GM18507 (cell line): Measurements from ENCODE around the gene CEP192.
"Not testable (repeated sequence)": the region's sequence is repeated elsewhere in the genome, so short reads cannot be mapped to it uniquely, and the experiment has no call there.

Experiments
- DNase-seq: peaks from one replicate; pipeline ENCODE4 v3.0.0; 2011; ENCODE audit warnings: low read depth; ENCODE audit not compliant: insufficient read length; ENCODE audit errors: extremely low spot score
- FAIRE-seq: peaks from 2 replicates; lab custom pipeline; 2011; peaks lifted over from hg19 to GRCh38; lab: Jason Lieb, UNC

Gene CEP192

GRCh38 chr18:12990641-12990966 is 558 bp upstream of the CEP192 start:
- FAIRE-seq (no peak), DNase-seq (no peak)

GRCh38 chr18:12991821-12992179 is 638 bp downstream of the CEP192 start:
- DNase-seq (no peak), FAIRE-seq (no peak)

GRCh38 chr18:12993439-12993838 is 2.3 kb downstream of the CEP192 start:
- FAIRE-seq (no peak), DNase-seq (no peak)

- FAIRE-seq = no peak
Measured at GRCh38 chr18:12995424-12995823, 4.3 kb downstream of the CEP192 start.

GRCh38 chr18:12995952-12996477 is 4.9 kb downstream of the CEP192 start:
- DNase-seq (peak; percentile 23), FAIRE-seq (peak; percentile 90)

More at GRCh38 chr18:12995424-12995823, 4.3 kb downstream of the CEP192 start:
- no peak for DNase-seq

GRCh38 chr18:12996661-12997292 is 5.6 kb downstream of the CEP192 start:
- no peak for FAIRE-seq

GRCh38 chr18:12997330-12997729 is 6.2 kb downstream of the CEP192 start:
- not testable (repeated sequence) for FAIRE-seq, DNase-seq

More at GRCh38 chr18:12996661-12997292, 5.6 kb downstream of the CEP192 start:
- no peak for DNase-seq

GRCh38 chr18:12998332-12999060 is 7.3 kb downstream of the CEP192 start:
- peak; percentile 67 for FAIRE-seq
- no peak for DNase-seq

GRCh38 chr18:13003466-13003896 is 12.3 kb downstream of the CEP192 start:
- DNase-seq (no peak), FAIRE-seq (peak; percentile 75)

- DNase-seq (no peak), FAIRE-seq (no peak)
Measured at GRCh38 chr18:13004396-13004795, 13.2 kb downstream of the CEP192 start.

- no peak for FAIRE-seq
- no peak for DNase-seq
Measured at GRCh38 chr18:13005289-13005688, 14.1 kb downstream of the CEP192 start.

GRCh38 chr18:13006531-13007247 is 15.5 kb downstream of the CEP192 start:
- FAIRE-seq (no peak), DNase-seq (no peak)

GRCh38 chr18:13007248-13007560 is 16.0 kb downstream of the CEP192 start:
- DNase-seq (no peak), FAIRE-seq (no peak)

- DNase-seq = no peak
- FAIRE-seq = no peak
Measured at GRCh38 chr18:13011719-13012118, 20.6 kb downstream of the CEP192 start.

GRCh38 chr18:13014232-13014631 is 23.1 kb downstream of the CEP192 start:
- DNase-seq = no peak
- FAIRE-seq = no peak

GRCh38 chr18:13014818-13015217 is 23.7 kb downstream of the CEP192 start:
- FAIRE-seq (no peak), DNase-seq (no peak)

- FAIRE-seq = no peak
- DNase-seq = no peak
Measured at GRCh38 chr18:13017247-13017875, 26.2 kb downstream of the CEP192 start.

GRCh38 chr18:13018374-13018773 is 27.2 kb downstream of the CEP192 start:
- FAIRE-seq (no peak), DNase-seq (no peak)

GRCh38 chr18:13019301-13019700 is 28.1 kb downstream of the CEP192 start:
- peak; percentile 56 for FAIRE-seq

GRCh38 chr18:13022644-13023043 is 31.5 kb downstream of the CEP192 start:
- no peak for FAIRE-seq
- DNase-seq = no peak

More at GRCh38 chr18:13019301-13019700, 28.1 kb downstream of the CEP192 start:
- no peak for DNase-seq
